NB4 (cell line): Measurements from ENCODE around the gene WDR37.

ENCODE experiments used
- DNase-seq: peaks from one replicate; pipeline ENCODE4 v3.0.0; 2010; ENCODE audit warnings: low read depth
- H3K4me3 ChIP-seq: one replicate; pipeline ENCODE4 v1.5.1; 2011; ENCODE audit warnings: mild to moderate bottlenecking, low read depth, low read length, moderate library complexity
- MAX ChIP-seq: IDR thresholded peaks from 2 replicates; pipeline ENCODE4 v1.6.1; 2011; ENCODE audit warnings: low read depth, low read length
- MYC ChIP-seq: IDR thresholded peaks from 2 replicates; pipeline ENCODE4 v1.6.1; 2011; ENCODE audit warnings: low read depth, low read length
- POLR2A ChIP-seq: IDR thresholded peaks from 2 replicates; pipeline ENCODE4 v1.6.1; 2011; ENCODE audit warnings: mild to moderate bottlenecking; ENCODE audit not compliant: insufficient read length; ENCODE audit errors: extremely low read depth
- TF ChIP-seq, protein P1 (sequence below): IDR thresholded peaks from one replicate; pipeline ENCODE4 v1.5.1; 2012; ENCODE audit warnings: low read depth, low read length

Gene WDR37

GRCh38 chr10:1147810-1148209 lies 91.6 kb downstream of the WDR37 start:
- TF ChIP-seq MAX, result no peak
- no peak for TF ChIP-seq POLR2A
- TF ChIP-seq, protein P1, sequence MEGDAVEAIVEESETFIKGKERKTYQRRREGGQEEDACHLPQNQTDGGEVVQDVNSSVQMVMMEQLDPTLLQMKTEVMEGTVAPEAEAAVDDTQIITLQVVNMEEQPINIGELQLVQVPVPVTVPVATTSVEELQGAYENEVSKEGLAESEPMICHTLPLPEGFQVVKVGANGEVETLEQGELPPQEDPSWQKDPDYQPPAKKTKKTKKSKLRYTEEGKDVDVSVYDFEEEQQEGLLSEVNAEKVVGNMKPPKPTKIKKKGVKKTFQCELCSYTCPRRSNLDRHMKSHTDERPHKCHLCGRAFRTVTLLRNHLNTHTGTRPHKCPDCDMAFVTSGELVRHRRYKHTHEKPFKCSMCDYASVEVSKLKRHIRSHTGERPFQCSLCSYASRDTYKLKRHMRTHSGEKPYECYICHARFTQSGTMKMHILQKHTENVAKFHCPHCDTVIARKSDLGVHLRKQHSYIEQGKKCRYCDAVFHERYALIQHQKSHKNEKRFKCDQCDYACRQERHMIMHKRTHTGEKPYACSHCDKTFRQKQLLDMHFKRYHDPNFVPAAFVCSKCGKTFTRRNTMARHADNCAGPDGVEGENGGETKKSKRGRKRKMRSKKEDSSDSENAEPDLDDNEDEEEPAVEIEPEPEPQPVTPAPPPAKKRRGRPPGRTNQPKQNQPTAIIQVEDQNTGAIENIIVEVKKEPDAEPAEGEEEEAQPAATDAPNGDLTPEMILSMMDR, result no peak
- no peak for TF ChIP-seq MYC
- H3K4me3 ChIP-seq, result no peak overlapping the region
- DNase-seq, result no peak

DNA sequence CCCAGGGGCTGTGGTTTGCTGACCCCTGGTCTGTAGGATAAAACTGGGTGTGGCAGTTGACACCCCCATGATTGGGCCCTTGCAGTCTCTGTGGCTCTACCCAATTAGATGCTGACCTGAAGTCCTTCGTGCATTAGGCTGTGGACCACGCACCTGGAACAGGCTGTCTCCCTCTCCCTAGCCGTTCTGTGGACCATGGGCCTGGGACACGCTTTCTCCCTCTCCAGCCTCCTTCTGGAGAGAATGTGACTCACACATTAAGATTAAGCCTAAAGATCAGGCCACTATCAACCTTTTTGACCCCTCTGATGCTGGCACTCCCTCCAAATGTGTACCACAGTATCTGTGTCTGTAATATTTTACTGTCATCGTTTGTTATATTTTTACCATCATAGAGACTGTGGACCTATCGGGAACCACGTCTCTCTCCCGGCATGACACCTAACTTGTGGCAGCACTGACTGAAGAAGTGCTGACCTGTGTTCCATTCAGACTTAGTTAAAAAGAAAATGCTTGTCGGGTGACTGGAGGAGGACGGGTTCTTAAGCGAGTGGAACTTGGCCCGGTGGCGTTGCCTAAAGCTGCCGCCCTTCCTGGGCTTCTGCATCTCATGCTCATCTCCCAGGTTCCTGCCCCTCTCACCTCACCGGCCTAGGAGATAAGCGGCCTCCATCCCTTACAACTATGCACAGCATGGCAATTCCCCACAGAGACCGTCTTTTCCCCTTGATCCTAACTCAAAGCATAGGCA lies 92.8 kb downstream of the WDR37 start:
- DNase-seq, result no peak
- H3K4me3 ChIP-seq, result no peak overlapping the region
- TF ChIP-seq, protein P1, result no peak
- TF ChIP-seq MYC, result no peak

GRCh38 chr10:1149793-1150637 lies 93.8 kb downstream of the WDR37 start:
- TF ChIP-seq POLR2A (no peak), MYC (no peak), MAX (no peak)
- TF ChIP-seq, protein P1, result no peak
- peak; percentile 2 for DNase-seq
- H3K4me3 ChIP-seq, result no peak overlapping the region

- no peak overlapping the region for H3K4me3 ChIP-seq
- no peak for DNase-seq
- TF ChIP-seq MYC (no peak), MAX (no peak), POLR2A (no peak)
- TF ChIP-seq, protein P1, result no peak
Measured at GRCh38 chr10:1150638-1150955, 94.4 kb downstream of the WDR37 start.

- no peak for DNase-seq
- H3K4me3 ChIP-seq, result no peak overlapping the region
- TF ChIP-seq, protein P1, result no peak
- TF ChIP-seq MYC (no peak), MAX (no peak), POLR2A (no peak)
Measured at GRCh38 chr10:1151076-1152033, 95.2 kb downstream of the WDR37 start.
